GM18505 (cell line): ENCODE measurements around the gene ICAM5.
"Not testable (repeated sequence)": the region's sequence is repeated elsewhere in the genome, so short reads cannot be mapped to it uniquely, and the experiment has no call there.

Source experiments
- ATAC-seq: cut with Tn5 transposase; IDR thresholded peaks from one replicate; pipeline ENCODE4 v1.9.1; 2021; ENCODE audit not compliant: unreplicated experiment
- POLR2A ChIP-seq: IDR thresholded peaks from 4 replicates; pipeline ENCODE4 v1.6.1; 2011; ENCODE audit warnings: borderline replicate concordance; ENCODE audit not compliant: insufficient read depth, insufficient read length; ENCODE audit errors: extremely low read depth

ICAM5 gene, protein sequence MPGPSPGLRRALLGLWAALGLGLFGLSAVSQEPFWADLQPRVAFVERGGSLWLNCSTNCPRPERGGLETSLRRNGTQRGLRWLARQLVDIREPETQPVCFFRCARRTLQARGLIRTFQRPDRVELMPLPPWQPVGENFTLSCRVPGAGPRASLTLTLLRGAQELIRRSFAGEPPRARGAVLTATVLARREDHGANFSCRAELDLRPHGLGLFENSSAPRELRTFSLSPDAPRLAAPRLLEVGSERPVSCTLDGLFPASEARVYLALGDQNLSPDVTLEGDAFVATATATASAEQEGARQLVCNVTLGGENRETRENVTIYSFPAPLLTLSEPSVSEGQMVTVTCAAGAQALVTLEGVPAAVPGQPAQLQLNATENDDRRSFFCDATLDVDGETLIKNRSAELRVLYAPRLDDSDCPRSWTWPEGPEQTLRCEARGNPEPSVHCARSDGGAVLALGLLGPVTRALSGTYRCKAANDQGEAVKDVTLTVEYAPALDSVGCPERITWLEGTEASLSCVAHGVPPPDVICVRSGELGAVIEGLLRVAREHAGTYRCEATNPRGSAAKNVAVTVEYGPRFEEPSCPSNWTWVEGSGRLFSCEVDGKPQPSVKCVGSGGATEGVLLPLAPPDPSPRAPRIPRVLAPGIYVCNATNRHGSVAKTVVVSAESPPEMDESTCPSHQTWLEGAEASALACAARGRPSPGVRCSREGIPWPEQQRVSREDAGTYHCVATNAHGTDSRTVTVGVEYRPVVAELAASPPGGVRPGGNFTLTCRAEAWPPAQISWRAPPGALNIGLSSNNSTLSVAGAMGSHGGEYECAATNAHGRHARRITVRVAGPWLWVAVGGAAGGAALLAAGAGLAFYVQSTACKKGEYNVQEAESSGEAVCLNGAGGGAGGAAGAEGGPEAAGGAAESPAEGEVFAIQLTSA

DNA sequence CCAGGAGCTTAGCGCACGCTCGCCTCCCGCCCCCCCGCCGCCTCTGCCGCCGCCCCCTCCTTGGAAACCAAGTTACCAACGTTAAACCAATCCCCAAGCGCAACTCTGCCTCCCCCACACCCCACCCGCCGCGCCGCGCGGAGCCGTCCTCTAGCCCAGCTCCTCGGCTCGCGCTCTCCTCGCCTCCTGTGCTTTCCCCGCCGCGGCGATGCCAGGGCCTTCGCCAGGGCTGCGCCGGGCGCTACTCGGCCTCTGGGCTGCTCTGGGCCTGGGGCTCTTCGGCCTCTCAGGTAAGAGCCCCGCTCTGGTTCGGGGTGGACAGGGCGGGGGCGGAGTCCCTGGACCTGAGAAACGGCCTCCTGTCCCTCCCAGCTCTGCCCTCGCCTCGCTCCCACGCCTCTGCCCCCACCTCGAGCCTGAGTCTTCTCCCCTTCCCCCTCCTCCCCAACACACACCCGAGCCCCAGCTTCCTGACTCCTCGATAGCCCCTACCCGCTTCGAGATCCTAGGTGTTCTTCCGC is at the start of gene ICAM5:
Gene ICAM5 (plus strand): TSS at position 117 of the 521 bp plus-strand sequence. CDS start 92 bp downstream, at position 209.
- TF ChIP-seq POLR2A: no peak
- no peak for ATAC-seq

DNA sequence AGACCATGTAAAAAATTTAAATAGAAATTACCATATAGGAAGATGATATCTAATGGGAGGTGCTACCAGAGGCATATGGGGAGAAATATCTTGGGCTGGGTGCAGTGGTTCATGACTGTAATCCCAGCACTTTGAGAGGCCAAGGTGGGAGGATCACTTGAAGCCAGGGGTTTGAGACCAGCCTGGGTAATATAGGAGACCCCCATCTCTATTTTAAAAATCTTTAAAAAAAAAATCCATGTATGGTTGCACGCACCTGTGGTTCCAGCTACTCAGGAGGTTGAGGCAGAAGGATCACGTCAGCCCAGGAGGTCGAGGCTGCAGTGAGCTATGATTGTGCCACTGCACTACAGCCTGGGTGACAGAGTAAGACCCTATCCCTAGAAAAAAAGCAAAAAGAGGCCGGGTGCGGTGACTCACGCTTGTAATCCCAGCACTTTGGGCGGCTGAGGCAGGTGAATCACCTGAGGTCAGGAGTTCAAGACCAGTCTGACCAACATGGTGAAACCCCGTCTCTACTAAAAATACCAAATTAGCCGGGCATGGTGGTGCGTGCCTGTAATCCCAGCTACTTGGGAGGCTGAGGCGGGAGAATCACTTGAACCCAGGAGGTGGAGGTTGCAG is 47.8 kb upstream of the ICAM5 start:
- not testable (repeated sequence) for ATAC-seq

DNA sequence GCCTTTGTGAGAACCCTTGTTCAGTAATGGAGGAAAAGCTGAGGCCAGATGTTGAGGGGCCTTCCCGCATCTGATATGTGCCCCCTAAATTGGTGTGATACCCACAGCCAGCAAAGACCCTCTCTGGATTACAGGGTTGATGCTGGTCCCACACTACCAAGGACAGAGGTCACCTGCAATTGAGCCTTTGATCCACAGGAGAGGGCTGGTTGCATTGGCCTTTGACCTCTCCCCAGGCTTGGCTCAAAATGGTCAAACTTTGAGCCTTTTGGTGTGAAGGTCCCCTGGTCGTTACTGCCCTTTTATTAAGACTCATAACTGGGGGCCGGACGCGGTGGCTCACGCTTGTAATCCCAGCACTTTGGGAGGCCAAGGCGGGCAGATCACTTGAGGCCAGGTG is 46.1 kb upstream of the ICAM5 start:
- ATAC-seq: no peak
- no peak for TF ChIP-seq POLR2A

DNA sequence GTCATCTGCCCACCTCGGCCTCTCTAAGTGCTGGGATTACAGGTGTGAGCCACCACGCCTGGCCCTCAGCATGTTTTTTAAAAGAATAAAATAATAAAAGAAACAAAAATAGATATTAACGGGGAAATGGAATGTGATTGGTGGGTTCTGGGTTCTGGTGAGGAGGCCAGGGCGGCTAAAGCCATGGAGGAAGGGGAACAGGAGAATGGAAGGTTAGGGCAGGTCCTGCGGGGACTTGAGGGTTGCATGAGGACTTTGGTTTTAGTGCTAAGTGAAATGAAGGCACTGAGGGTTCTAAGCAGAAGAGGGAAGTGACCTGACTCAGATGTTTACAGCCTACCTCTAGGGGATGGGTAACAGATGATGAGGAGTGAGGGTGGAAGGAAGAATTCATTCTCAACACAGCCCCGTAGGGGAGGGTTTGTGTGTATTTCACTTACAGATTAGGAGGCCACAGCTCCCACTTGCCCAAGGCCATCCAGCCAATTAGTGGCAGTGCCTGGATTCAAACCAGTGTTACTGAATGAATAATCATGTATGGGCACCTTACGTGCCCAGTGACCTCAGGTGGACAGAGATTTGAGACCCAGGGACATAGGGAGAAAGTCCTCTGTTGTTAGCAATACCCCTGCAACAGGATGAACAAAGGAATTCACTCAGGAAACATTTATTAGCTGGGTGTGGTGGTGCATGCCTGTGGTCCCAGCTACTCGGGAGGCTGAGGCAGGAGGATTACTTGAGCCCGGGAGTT is 44.4 kb upstream of the ICAM5 start:
- peak; percentile 28 for TF ChIP-seq POLR2A
- ATAC-seq: no peak

DNA sequence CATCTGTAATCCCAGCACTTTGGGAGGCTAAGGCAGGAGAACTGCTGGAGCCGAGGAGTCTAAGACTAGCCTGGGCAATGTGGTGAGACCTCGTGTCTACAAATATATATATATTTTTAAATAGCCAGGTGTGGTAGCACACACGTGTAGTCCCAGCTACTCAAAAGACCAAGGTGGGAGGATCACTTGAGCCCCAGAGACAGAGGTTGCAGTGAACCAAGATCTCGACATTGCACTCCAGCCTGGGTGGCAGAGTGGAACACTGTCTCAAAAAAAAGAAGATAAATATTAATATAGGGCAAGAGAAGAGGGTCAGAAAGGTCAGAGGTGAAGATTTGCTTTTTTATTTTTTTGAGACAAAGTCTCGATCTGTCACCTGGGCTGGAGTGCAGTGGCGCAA is 43.2 kb upstream of the ICAM5 start:
- no peak for TF ChIP-seq POLR2A
- no peak for ATAC-seq

DNA sequence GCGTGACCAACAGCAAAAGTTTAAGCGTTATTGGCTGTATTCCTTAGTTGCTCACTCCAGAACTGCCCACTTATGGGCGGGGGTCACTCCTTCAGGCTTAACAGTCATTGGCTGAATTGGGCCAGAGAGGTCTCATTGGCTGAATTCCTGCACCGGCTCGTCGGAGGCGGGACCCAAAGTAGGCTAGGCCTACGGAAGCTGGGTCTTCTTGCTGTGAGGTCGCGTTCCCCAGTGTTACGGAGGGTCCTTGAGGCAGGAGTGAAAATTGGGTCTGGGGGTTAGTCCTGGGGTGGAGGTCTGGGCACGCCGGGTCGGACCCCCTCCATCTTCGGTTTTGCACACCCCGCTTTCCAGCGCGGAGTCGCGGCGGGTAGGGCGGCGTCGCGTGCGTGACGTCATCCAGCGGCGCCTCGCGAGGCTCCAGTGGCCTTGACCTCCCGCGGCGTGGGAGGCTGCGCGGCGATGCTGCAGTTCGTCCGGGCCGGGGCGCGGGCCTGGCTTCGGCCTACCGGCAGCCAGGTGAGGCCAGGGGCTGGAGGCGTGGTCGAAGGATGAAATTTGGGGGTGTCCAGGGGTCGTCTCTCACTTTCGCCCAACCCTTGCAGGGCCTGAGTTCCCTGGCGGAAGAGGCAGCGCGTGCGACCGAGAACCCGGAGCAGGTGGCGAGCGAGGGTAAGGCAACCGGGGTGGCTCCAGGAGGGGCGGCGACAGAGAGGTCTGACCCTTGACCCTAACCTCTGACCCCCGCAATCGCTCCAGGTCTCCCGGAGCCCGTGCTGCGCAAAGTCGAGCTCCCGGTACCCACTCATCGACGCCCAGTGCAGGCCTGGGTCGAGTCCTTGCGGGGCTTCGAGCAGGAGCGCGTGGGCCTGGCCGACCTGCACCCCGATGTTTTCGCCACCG is 37.7 kb upstream of the ICAM5 start, which contains the start of gene MRPL4:
Gene MRPL4 (plus strand): TSS at position 423 of the 903 bp plus-strand sequence. CDS start 40 bp downstream, at position 463.
- peak; percentile 84 for TF ChIP-seq POLR2A

DNA sequence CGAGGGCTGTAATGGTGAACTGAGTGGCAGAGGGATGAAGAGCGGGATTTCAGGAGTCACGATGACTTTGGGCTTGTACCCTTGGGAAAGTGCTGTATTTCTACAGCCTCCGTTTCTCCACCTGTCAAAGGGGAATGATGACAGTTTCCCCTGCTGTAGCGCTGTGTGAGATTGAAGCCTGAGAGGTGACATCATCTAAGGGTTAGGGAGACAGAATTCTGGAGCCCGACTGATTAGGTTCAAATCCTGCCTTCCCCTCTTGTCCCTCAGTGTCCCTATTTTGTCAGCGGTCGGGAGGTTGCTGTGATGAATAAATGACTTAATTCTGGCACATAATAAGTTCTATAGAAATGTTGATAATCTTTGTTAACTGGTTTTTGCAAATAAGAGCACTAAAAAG is 37.0 kb upstream of the ICAM5 start:
- no peak for ATAC-seq
- no peak for TF ChIP-seq POLR2A

More for the DNA sequence above, 37.7 kb upstream of the ICAM5 start, which contains the start of gene MRPL4:
- peak; percentile 73 for ATAC-seq

DNA sequence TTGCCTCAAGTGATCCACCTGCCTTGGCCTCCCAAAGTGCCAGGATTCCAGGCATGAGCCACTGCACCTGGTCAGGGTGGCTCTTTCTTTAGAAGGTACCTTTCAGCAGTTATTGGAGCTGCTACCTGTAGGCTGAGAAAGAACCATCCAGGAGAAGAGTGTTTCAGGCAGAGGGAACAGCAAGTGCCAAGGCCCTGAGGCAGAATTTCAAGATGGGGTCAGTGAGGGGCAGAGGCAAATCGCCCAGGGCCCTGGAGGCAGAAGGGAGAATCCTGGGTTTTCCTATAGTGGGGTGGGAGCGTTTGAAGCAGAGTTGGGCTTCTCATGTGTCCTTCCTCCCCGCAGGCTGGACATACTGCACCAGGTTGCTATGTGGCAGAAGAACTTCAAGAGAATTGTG is 35.5 kb upstream of the ICAM5 start:
- no peak for TF ChIP-seq POLR2A
- ATAC-seq: no peak

DNA sequence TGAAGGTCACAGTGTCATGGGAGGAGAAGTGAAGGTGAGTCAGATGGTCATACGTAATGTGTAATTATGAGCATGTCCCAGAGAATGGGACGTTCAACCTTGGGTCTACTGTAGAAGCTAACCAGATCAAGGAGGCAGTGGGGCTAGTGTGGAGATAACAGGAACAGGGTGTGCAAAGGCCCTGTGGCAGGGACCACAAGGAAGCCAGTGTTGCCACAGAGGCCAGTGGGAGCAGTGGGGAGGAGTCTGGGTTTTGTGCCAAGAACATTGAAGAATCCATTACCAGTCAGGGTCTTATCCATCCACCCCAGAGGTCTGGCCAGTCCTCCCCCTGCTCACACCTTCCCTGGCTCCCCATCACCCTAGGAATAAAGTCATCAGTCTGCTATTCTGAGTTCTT is 34.4 kb upstream of the ICAM5 start:
- TF ChIP-seq POLR2A: no peak
- no peak for ATAC-seq

DNA sequence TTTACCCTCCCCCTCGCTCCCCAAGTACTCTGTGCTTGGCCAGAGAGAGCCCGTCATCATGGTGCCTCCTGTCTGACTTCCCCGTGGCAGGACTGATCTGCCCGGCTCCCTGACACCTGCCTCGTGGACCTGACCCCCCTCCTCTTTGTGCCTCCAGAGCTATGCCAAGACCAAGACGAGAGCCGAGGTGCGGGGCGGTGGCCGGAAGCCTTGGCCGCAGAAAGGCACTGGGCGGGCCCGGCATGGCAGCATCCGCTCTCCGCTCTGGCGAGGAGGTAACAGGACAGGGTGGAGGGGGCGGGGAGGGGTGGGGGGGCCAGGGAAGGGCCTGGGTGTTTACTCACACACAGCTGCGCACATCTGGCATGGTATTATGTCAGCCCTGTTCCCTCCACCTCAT is 33.2 kb upstream of the ICAM5 start:
- no peak for TF ChIP-seq POLR2A
- no peak for ATAC-seq

DNA sequence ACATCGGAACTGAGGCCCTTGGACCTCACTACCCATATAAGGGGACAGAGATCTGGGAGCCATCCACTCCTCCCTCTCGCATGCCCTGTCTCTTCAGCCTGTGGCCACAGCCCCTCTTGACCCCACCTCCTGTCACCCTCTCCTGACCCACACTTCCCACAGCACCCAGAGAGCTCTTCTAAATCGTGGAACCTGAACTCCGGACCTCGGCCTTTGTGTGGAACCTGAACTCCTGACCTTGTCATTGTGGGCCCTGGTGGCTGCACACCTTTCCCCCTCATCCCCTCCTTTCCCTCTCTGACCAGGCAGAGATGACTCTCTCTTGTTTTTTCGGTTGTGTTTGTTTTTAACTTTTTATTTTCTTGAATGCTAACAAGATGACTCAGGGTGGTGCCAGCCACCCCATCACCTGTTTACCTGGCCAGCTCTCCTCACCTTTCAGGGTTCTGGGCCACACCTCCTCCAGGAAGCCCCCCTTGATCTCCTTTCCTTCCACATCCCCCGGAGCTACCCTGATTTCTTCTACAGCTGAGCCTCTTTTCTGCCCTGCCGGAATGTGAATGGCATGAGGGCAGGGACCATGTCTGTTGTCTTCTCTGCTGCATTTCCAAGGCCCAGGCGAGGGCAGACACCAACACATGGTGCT is 32.7 kb upstream of the ICAM5 start:
- ATAC-seq: no peak
- no peak for TF ChIP-seq POLR2A

DNA sequence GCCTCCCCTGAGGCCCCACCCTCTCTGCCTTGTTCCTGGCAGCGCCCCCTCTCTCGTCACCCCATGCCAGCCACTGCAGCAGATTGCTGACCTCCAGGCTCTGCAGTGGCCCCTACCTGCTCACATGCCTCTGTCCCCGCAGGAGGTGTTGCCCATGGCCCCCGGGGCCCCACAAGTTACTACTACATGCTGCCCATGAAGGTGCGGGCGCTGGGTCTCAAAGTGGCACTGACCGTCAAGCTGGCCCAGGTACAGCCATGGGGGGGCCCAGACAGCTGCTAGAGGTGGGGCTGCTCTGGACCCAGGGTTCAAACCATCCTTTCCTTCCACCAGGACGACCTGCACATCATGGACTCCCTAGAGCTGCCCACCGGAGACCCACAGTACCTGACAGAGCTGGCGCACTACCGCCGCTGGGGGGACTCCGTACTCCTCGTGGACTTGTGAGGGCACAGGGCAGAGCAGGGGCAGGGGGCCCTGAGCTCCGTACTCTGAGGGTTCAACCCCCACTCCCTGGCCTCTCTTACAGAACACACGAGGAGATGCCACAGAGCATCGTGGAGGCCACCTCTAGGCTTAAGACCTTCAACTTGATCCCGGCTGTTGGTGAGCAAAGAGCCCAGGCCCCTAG is 31.6 kb upstream of the ICAM5 start:
- TF ChIP-seq POLR2A: no peak
- ATAC-seq: no peak
